ENCODE data around the gene CLDN6. TPM values are rescaled to one million over a fixed set of nuclear protein-coding genes. Genes with fewer than 3 reads are reported as not detected.
A peak's percentile ranks its signal among the peaks of the same experiment; 100 is the strongest.

CLDN6 gene
- total and polyA plus RNA-seq, 2 of the 13 experiments (the other 11 are each of a cell fraction or from before 2014, with no cell fraction given): 5.9 to 7.6 TPM

- TF ChIP-seq AKNA (CRISPR knock-in tag; IDR thresholded peaks at IDR 0.05; ENCODE audit: borderline replicate concordance) (no peak), TAF15 (IDR thresholded peaks at IDR 0.05; ENCODE audit: low read depth, low read length, poor library complexity, severe bottlenecking) (no peak), UBTF (CRISPR knock-in tag; IDR thresholded peaks at IDR 0.05) (peak; percentile 45), ZNF280D (CRISPR knock-in tag; IDR thresholded peaks at IDR 0.05) (no peak), HNRNPH1 (optimal IDR thresholded peaks at IDR 0.05; ENCODE audit: low read depth, low read length) (no peak), ZNF598 (CRISPR knock-in tag; IDR thresholded peaks at IDR 0.05; ENCODE audit: borderline replicate concordance) (peak; percentile 44; the same call in 1 of the 2 replicates), GTF3A (CRISPR knock-in tag; conservative IDR thresholded peaks at IDR 0.05) (no peak), ZEB1 (IDR thresholded peaks at IDR 0.05; ENCODE audit: insufficient replicate concordance, low read depth) (no peak), ZFP82 (CRISPR knock-in tag; IDR thresholded peaks at IDR 0.05; ENCODE audit: borderline replicate concordance) (no peak), ZNF644 (CRISPR knock-in tag; IDR thresholded peaks at IDR 0.05; ENCODE audit: low read depth) (no peak), IRF1 (CRISPR knock-in tag; IDR thresholded peaks at IDR 0.05; ENCODE audit: low read depth) (no peak), PAF1 (CRISPR knock-in tag; IDR thresholded peaks at IDR 0.05) (no peak), WIZ (CRISPR knock-in tag; IDR thresholded peaks at IDR 0.05) (no peak), KLF12 (CRISPR knock-in tag; IDR thresholded peaks at IDR 0.05; ENCODE audit: borderline replicate concordance) (peak; percentile 69; the same call in 1 of the 2 replicates), ZNF605 (CRISPR knock-in tag; IDR thresholded peaks at IDR 0.05) (no peak; the same call in 1 of the 2 replicates), ZBTB38 (CRISPR knock-in tag; IDR thresholded peaks at IDR 0.05) (peak; percentile 75; the same call in 1 of the 2 replicates), GATAD2A (CRISPR knock-in tag; IDR thresholded peaks at IDR 0.05) (peak; percentile 60), SOX6 (IDR thresholded peaks at IDR 0.05) (no peak), SOX6 (CRISPR knock-in tag; IDR thresholded peaks at IDR 0.05) (peak; percentile 41; the same call in 1 of the 2 replicates)
These were observed 14.3 kb downstream of the CLDN6 start (continued) for GRCh38 chr16:3003582-3004270.
